Sigmoid colon (tissue), 4 donors: ENCODE results near the gene STEAP3.

ENCODE experiments used
- CTCF ChIP-seq, 4 experiments: fragments of 450-650 bp in 3 of 4; fragments of 200-600 bp in 1 of 4; IDR thresholded peaks; one replicate each; pipeline ENCODE4 v1.5.1; 2016 to 2019; ENCODE audit warnings: antibody characterized with exemption in 4 of 4, mild to moderate bottlenecking in 3 of 4, moderate library complexity in 2 of 4
- EP300 ChIP-seq, 4 donors: sonication (generic); formaldehyde crosslinking; IDR thresholded peaks; one replicate each; pipeline ENCODE4 v1.6.1; 2017; ENCODE audit warnings: antibody characterized with exemption in 4 of 4
- POLR2A ChIP-seq, 2 donors: fragments of 450-650 bp; IDR thresholded peaks; one replicate each; pipeline ENCODE4 v1.6.1; 2016; ENCODE audit warnings: antibody characterized with exemption in 2 of 2, mild to moderate bottlenecking in 2 of 2, moderate library complexity in 2 of 2
- POLR2AphosphoS5 ChIP-seq, 4 donors: sonication (generic); formaldehyde crosslinking; IDR thresholded peaks; one replicate each; pipeline ENCODE4 v1.6.1; 2017; ENCODE audit warnings: antibody characterized with exemption in 4 of 4

- TF ChIP-seq POLR2A (IDR thresholded peaks at IDR 0.05) (no peak), CTCF (IDR thresholded peaks at IDR 0.05) (no peak), POLR2AphosphoS5 (IDR thresholded peaks at IDR 0.05) (no peak), EP300 (IDR thresholded peaks at IDR 0.05) (no peak)
Observed at GRCh38 chr2:119231975-119232665, 8.5 kb downstream of the STEAP3 start.
